ENCODE data around the gene FOXN3.

- TF ChIP-seq POLR2AphosphoS5 (IDR thresholded peaks at IDR 0.05) (no peak), EP300 (IDR thresholded peaks at IDR 0.05; ENCODE audit: low read depth) (no peak), POLR2A (IDR thresholded peaks at IDR 0.05) (no peak)
These were observed 150.3 kb downstream of the FOXN3 start for GRCh38 chr14:89266754-89267153.

Data from transverse colon (tissue), 3 donors.